DOHH2 (cell line): ENCODE measurements around the gene GCGR.

Experiments used
- H3F3A ChIP-seq: fragments of 200-600 bp; sonication (generic), shearing (Covaris generic); 2 replicates; pipeline ENCODE4 v1.6.0; 2016; ENCODE audit warnings: antibody characterized with exemption, mild to moderate bottlenecking; ENCODE audit not compliant: control insufficient read depth, insufficient read depth
- H3K27ac ChIP-seq: fragments of 200-600 bp; sonication (generic); 2 replicates; pipeline ENCODE4 v1.5.1; 2014; ENCODE audit warnings: low read depth, mild to moderate bottlenecking, low read length, moderate library complexity
- H3K27me3 ChIP-seq: fragments of 200-600 bp; sonication (generic); 2 replicates; pipeline ENCODE4 v1.6.1; 2014; ENCODE audit warnings: mild to moderate bottlenecking, low read length, mixed read lengths; ENCODE audit not compliant: control insufficient read depth
- H3K36me3 ChIP-seq: fragments of 200-600 bp; sonication (generic); 2 replicates; pipeline ENCODE4 v1.6.1; 2014; ENCODE audit warnings: mild to moderate bottlenecking, low read length, moderate library complexity, mixed read lengths; ENCODE audit not compliant: control insufficient read depth
- H3K4me1 ChIP-seq: fragments of 200-600 bp; sonication (generic); 2 replicates; pipeline ENCODE4 v1.6.1; 2014; ENCODE audit warnings: mild to moderate bottlenecking, low read length, mixed read lengths; ENCODE audit not compliant: control insufficient read depth
- H3K4me2 ChIP-seq: fragments of 200-600 bp; sonication (generic); 2 replicates; pipeline ENCODE4 v1.6.0; 2014; ENCODE audit warnings: mild to moderate bottlenecking, low read length, moderate library complexity
- H3K4me3 ChIP-seq: fragments of 200-600 bp; sonication (generic); 2 replicates; pipeline ENCODE4 v1.5.1; 2014; ENCODE audit warnings: mild to moderate bottlenecking, low read length, mixed read lengths
- H3K79me2 ChIP-seq: fragments of 200-600 bp; sonication (generic); 2 replicates; pipeline ENCODE4 v1.6.1; 2014; ENCODE audit warnings: mild to moderate bottlenecking, low read length, mixed read lengths; ENCODE audit not compliant: control insufficient read depth
- H3K9me2 ChIP-seq: fragments of 200-600 bp; sonication (generic); replicated peaks from 2 replicates; pipeline ENCODE4 v1.6.1; 2014; ENCODE audit warnings: mild to moderate bottlenecking, low read length, mixed read lengths; ENCODE audit not compliant: control insufficient read depth
- H3K9me3 ChIP-seq: fragments of 200-600 bp; sonication (generic); 2 replicates; pipeline ENCODE4 v1.6.1; 2014; ENCODE audit warnings: antibody characterized with exemption, low read length, mixed read lengths; ENCODE audit not compliant: control insufficient read depth, insufficient read depth
- H4K20me1 ChIP-seq: fragments of 200-600 bp; sonication (generic); 2 replicates; pipeline ENCODE4 v1.6.0; 2014; ENCODE audit warnings: low read depth, mild to moderate bottlenecking, antibody characterized with exemption, low read length, moderate library complexity; ENCODE audit not compliant: control insufficient read depth, insufficient read depth
- CTCF ChIP-seq: fragments of 200-600 bp; sonication (generic); IDR thresholded peaks from one replicate; pipeline ENCODE4 v1.5.1; 2014; ENCODE audit warnings: antibody characterized with exemption, mild to moderate bottlenecking, low read depth, low read length; ENCODE audit not compliant: poor library complexity, severe bottlenecking
- EZH2phosphoT487 ChIP-seq: fragments of 200-600 bp; sonication (generic); IDR thresholded peaks from 2 replicates; pipeline ENCODE4 v1.6.1; 2017; ENCODE audit warnings: borderline replicate concordance, mild to moderate bottlenecking, antibody characterized with exemption, low read length, moderate library complexity, mixed read lengths

The GCGR gene

GRCh38 chr17:81828656-81829055 is 24.7 kb downstream of the GCGR start:
- no peak overlapping the region for H3K27ac ChIP-seq

GRCh38 chr17:81829858-81830257 is 25.9 kb downstream of the GCGR start:
- Histone ChIP-seq H3K9me3 (no peaks in the 10 kb centered on the region), H3K27me3 (no peaks in the 10 kb centered on the region), H4K20me1 (no peaks in the 10 kb centered on the region), H3K79me2 (peaks cover 24% of the 10 kb centered on the region), H3K4me3 (no peak overlapping the region), H3F3A (no peaks in the 10 kb centered on the region), H3K4me1 (peaks cover 23% of the 10 kb centered on the region), H3K4me2 (no peak overlapping the region), H3K9me2 (no peaks in the 10 kb centered on the region), H3K27ac (no peak overlapping the region), H3K36me3 (no peaks in the 10 kb centered on the region)
- TF ChIP-seq CTCF (no peak), EZH2phosphoT487 (no peak)

More at GRCh38 chr17:81828656-81829055, 24.7 kb downstream of the GCGR start:
- peaks cover 16% of the 10 kb centered on the region for H3K79me2 ChIP-seq
- no peaks in the 10 kb centered on the region for H4K20me1 ChIP-seq
- H3K4me1 ChIP-seq, result peaks cover 15% of the 10 kb centered on the region
- no peak overlapping the region for H3K4me2 ChIP-seq
- H3K9me3 ChIP-seq, result no peaks in the 10 kb centered on the region
- no peak for TF ChIP-seq EZH2phosphoT487
- TF ChIP-seq CTCF, result no peak
- no peaks in the 10 kb centered on the region for H3F3A ChIP-seq
- H3K4me3 ChIP-seq, result no peak overlapping the region
- no peaks in the 10 kb centered on the region for H3K27me3 ChIP-seq
- no peaks in the 10 kb centered on the region for H3K9me2 ChIP-seq
- H3K36me3 ChIP-seq, result no peaks in the 10 kb centered on the region

DNA sequence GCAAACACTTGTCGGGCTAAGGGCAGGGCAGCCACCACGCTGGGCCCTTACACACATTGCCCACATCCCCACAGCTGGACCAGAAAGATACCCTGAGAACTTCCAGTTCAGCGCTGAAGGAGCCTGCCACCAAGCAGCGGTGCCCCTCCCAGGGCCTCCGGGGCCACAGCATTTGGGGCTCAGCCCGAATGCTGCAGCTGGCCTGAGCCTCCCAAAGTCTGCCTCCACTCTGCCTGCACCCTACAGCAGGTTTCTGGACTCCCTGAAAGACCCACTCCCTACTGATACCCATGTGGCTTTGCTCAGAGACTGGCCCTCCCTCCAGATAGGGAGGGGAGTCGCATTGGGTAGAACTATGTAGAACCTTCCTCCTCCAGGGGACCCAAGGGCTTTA is 27.6 kb downstream of the GCGR start:
- H3K4me3 ChIP-seq, result peak overlapping the region; percentile 100
- H3K79me2 ChIP-seq, result peaks cover 24% of the 10 kb centered on the region
- no peak for TF ChIP-seq EZH2phosphoT487
- H3F3A ChIP-seq, result no peaks in the 10 kb centered on the region
- peaks cover 23% of the 10 kb centered on the region for H3K4me1 ChIP-seq
- no peaks in the 10 kb centered on the region for H3K36me3 ChIP-seq
- H3K27ac ChIP-seq, result no peak overlapping the region
- no peaks in the 10 kb centered on the region for H3K27me3 ChIP-seq
- peak overlapping the region; percentile 100 for H3K4me2 ChIP-seq
- no peaks in the 10 kb centered on the region for H4K20me1 ChIP-seq
- H3K9me2 ChIP-seq, result no peaks in the 10 kb centered on the region
- no peaks in the 10 kb centered on the region for H3K9me3 ChIP-seq

GRCh38 chr17:81831957-81832607 is 28.1 kb downstream of the GCGR start:
- Histone ChIP-seq H3K79me2 (peaks cover 24% of the 10 kb centered on the region), H3K9me2 (no peaks in the 10 kb centered on the region), H3K9me3 (no peaks in the 10 kb centered on the region), H3K27ac (peak overlapping the region; percentile 62), H3K36me3 (no peaks in the 10 kb centered on the region), H3K4me2 (peak overlapping the region; percentile 100), H3F3A (no peaks in the 10 kb centered on the region), H4K20me1 (no peaks in the 10 kb centered on the region), H3K27me3 (no peaks in the 10 kb centered on the region), H3K4me1 (peaks cover 23% of the 10 kb centered on the region), H3K4me3 (peak overlapping the region; percentile 100)
- TF ChIP-seq CTCF (no peak), EZH2phosphoT487 (no peak)
